GM18508 (cell line): ENCODE measurements around the gene LCOR.
"Not testable (repeated sequence)": the region's sequence is repeated elsewhere in the genome, so short reads cannot be mapped to it uniquely, and the experiment has no call there.

ENCODE experiments used
- ATAC-seq: cut with Tn5 transposase; IDR thresholded peaks from one replicate; pipeline ENCODE4 v1.9.1; 2021; ENCODE audit warnings: moderate number of reproducible peaks; ENCODE audit not compliant: insufficient read depth, unreplicated experiment

The LCOR gene

GRCh38 chr10:96835899-96836298 is 3.8 kb downstream of the LCOR start:
- ATAC-seq = no peak

GRCh38 chr10:96838529-96838928 is 6.4 kb downstream of the LCOR start:
- no peak for ATAC-seq

DNA sequence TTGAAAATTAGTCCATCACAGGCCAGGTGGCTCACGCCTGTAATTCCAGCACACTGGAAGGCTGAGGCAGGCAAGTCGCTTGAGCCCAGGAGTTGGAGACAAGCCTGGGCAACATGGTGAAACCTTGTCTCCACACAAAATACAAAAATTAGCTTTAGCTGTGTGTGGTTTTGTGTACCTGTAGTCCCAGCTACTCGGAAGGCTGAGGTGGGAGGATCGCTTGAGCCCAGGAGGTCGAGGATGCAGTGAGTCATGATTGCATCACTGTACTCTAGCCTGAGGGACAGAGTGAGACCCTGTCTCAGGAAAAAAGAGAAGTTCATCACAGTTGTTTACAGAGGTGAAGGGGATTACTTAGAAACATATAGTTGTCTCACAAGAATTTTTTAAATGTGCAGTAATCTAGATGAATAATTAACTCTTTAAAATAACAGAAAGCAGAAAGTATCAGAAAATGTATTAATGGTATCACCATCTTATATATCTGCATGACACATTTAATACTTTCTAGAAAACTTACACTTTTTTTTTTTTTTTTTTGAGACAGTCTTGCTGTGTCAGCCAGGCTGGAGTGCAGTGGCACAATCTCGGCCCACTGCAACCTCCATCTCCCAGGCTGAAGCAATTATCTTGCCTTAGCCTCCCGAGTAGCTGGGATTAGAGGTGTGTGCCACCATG is 8.9 kb downstream of the LCOR start:
- ATAC-seq = no peak

GRCh38 chr10:96842896-96843723 is 11.0 kb downstream of the LCOR start:
- no peak for ATAC-seq

DNA sequence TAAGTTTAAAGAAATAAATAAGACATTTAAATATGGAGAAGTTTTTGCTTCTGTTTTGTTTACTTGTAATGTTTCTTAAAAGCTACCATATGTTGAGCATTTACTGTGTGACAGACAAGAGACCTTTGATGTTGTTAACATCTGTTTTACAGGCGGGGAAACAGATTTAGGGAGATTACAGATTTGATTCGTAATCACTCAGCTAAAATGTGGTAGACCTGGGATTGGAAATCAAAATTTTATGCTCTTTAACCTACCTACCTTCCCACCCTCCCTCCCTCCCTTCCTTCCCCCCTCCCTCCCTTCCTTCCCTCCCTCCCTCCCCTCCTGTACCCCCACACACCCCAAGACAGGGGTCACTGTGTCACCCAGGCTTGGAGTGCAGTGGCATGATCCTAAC is 11.7 kb downstream of the LCOR start:
- ATAC-seq = no peak

DNA sequence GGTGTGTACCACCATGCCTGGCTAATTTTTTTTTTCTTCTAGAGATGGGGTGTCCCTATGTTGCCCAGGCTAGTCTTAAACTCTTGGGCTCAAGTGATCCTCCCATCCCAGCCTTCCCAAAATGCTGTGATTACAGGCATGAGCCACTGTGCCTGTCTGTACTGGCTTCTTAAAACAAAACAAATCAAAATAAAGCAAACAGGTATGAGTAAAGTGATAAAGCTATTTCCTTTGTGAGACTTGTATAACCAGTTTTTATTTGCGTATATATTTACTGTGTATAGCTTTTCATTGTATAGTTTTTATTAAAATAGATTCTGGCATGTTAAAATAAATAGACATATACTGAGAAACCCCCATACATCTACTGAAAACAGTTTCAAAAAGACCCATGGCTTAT is 14.3 kb downstream of the LCOR start:
- no peak for ATAC-seq

DNA sequence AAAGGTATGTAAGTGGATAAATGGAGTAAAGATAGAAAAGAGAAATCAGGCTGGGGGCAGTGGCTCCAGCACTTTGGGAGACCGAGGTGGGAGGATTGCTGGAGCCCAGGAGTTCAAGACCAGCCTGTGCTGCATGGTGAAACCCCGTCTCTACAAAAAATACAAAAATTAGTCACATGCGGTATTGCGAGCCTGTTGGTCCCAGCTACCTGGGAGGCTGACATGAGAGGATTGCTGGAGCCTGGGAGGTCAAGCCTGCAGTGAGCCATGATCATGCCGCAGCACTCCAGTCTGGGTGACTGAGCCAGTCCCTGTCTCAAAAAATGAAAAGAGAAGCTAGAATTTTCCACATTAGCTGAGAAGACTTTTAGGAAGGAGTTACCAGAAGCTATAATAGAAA is 14.8 kb downstream of the LCOR start:
- ATAC-seq = no peak

DNA sequence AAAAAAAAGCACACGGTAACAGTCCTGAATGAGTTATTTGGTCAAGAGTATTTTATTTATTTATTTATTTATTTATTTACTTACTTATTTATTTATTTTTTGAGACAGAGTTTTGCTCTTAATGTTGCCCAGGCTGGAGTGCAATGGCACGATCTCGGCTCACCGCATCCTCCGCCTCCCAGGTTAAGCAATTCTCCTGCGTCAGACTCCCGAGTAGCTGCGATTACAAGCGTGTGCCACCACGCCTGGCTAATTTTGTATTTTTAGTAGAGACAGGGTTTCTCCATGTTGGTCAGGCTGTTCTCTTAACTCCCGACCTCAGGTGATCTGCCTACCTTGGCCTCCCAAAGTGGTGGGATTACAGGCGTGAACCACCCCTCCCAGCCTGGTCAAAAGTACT is 15.3 kb downstream of the LCOR start:
- ATAC-seq = not testable (repeated sequence)

GRCh38 chr10:96850113-96850512 is 18.0 kb downstream of the LCOR start:
- ATAC-seq = no peak

GRCh38 chr10:96850825-96851224 is 18.7 kb downstream of the LCOR start:
- ATAC-seq = no peak

- ATAC-seq = no peak
Measured at GRCh38 chr10:96851281-96851680, 19.2 kb downstream of the LCOR start.

- ATAC-seq = no peak
Measured at GRCh38 chr10:96856317-96856716, 24.2 kb downstream of the LCOR start.

- no peak for ATAC-seq
Measured at GRCh38 chr10:96857301-96858012, 25.4 kb downstream of the LCOR start.

DNA sequence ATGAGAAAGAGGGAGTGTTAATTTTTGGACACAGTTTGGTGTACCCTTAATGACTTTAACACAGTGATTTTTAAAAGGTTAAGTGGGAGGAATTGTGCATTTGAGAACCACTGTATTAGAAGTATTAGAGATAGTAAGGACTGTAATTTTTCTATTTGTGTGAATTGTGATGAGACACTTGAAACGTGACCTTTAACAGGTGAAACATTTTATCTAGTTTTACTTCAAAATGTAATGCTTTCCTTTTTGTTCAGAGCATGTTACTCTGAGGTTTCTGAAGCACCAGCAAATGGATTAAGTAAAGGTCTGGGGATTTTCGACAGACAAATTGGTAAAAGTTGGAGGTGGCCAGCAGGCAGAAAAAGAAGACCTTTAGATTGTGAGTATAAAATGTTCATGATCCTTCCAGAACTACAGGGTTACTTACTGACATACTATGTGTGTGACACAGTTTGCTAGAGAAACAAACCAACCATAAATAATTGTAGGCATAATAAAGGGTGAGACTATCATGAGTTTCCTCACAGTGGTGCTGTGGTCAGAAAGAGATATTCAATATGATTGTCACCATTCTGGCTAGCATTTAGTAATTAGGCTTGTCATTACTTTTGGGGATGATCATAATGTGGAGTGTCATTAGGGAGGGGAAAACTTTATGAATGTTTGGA is 26.1 kb downstream of the LCOR start:
- ATAC-seq = no peak

- ATAC-seq = no peak
Measured at GRCh38 chr10:96858706-96859050, 26.6 kb downstream of the LCOR start.

DNA sequence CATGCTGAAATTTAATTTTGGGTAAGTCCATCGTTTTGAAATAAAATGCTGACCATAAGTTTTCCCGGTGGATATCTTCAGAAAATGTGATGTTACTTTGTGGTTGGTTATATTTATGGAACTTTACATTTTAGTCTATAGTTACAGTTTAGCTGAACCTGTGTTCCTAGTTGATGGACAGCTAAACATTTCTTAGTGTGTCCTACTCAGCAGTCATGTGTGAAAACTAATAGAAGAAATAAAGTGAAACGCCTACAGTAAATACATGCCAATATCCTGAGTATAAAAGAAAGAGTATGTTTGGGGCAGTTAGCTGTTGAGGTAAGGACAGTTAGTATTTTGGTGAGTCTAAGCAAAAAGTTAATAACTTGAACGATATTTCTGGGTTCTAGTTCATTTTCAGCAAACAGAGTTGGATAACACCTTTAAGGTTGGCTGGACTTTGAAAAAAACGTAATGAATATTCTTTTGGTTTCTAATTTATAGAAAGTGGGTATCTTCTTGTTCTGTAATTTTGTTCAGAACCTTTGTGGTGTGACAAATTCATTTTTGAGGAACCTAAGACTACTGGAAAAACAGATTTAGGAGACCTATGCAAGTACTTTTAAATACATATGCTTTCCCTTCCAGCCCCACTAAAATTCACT is 28.7 kb downstream of the LCOR start:
- no peak for ATAC-seq

- ATAC-seq = peak; percentile 77
Measured at GRCh38 chr10:96863922-96864543, 31.9 kb downstream of the LCOR start.

GRCh38 chr10:96873086-96873485 is 41.0 kb downstream of the LCOR start:
- no peak for ATAC-seq

DNA sequence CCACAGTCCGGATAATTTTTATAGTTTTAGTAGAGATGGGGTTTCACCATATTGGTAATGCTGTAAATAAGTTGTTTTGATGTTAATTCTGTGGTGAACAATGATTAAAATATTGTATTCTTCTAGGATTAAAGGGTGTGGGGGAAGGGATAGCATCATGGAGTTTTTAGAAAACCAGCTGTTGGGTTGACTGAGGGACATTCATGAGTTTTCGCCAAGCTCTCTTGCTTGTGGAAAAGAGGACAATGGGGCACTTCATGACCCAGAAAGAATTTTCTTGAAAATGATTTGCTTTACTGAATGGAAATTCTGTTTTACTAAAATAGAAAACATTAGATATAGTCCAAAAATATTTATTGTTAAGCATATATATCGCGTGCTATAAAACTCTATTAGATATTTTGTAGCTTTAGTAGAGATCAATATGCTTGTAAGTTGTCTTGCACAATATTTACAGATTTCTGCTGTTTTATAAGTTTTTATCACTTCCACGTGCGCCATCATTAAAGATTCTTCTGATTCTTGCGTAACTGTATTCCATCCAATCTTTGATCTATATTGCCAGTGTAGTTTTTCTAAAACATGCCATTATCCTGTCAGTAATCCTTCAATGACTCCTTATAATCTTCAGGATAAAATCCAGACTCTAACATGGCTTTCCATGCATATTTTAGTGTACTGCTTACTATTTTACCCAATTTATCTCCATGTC is 41.8 kb downstream of the LCOR start:
- ATAC-seq = no peak
